Aorta (tissue), 5 donors: Measurements from ENCODE around the gene NKD2. TPM values are rescaled to one million over a fixed set of nuclear protein-coding genes. Genes with fewer than 3 reads are reported as not detected.
A peak's percentile ranks its signal among the peaks of the same experiment; 100 is the strongest.

Experiments
- ATAC-seq: fragments of 200-7000 bp; cut with Tn5 transposase; one replicate; pipeline ENCODE4 v1.9.1; 2022; ENCODE audit warnings: moderate library complexity; ENCODE audit not compliant: low FRiP score
- DNase-seq, 2 donors: peaks; one replicate each; pipeline ENCODE4 v3.0.0-alpha.2; 2020
- H3K27ac ChIP-seq, 2 donors: one replicate each; pipeline ENCODE4 v1.5.1; 2013; ENCODE audit warnings: low read length in 2 of 2, mild to moderate bottlenecking in 2 of 2, moderate library complexity in 2 of 2, control low read depth in 1 of 2, inconsistent platforms in 1 of 2, low read depth in 1 of 2
- H3K27me3 ChIP-seq, 2 donors: one replicate each; pipeline ENCODE4 v1.6.1; 2013; ENCODE audit warnings: control low read depth in 1 of 2, low read length in 1 of 2, mild to moderate bottlenecking in 1 of 2, moderate library complexity in 1 of 2; ENCODE audit not compliant: insufficient read depth in 2 of 2, control insufficient read depth in 1 of 2
- H3K36me3 ChIP-seq, 2 donors: one replicate each; pipeline ENCODE4 v1.6.1; 2013; ENCODE audit warnings: control low read depth in 1 of 2, low read length in 1 of 2, mild to moderate bottlenecking in 1 of 2; ENCODE audit not compliant: insufficient read depth in 2 of 2, control insufficient read depth in 1 of 2
- H3K4me1 ChIP-seq, 2 donors: one replicate each; pipeline ENCODE4 v1.6.1; 2013; ENCODE audit warnings: low read length in 2 of 2, control low read depth in 1 of 2, mild to moderate bottlenecking in 1 of 2, moderate library complexity in 1 of 2; ENCODE audit not compliant: insufficient read depth in 2 of 2, control insufficient read depth in 1 of 2
- H3K4me3 ChIP-seq, 2 donors: one replicate each; pipeline ENCODE4 v1.5.1; 2013; ENCODE audit warnings: low read length in 2 of 2, control low read depth in 1 of 2, mild to moderate bottlenecking in 1 of 2
- H3K9me3 ChIP-seq: one replicate; pipeline ENCODE4 v1.6.1; 2013; ENCODE audit warnings: mild to moderate bottlenecking, low read length; ENCODE audit not compliant: control insufficient read depth
- WGBS, 2 donors: extraction: QIAGEN DNeasy Blood & Tissue Kit; methylation state at CpG; one replicate each; pipeline ENCODE4 v1.1.7; 2013; 5-methylcytosine and 5-hydroxymethylcytosine counted together
- intact Hi-C, 2 donors: fragments of 100-400 bp; cut with DNase I; formaldehyde crosslinking; loops; one replicate each; pipeline versions ENCODE4 v1.14.2 to v1.15.0; 2022
- polyA plus RNA-seq, 2 donors: library from polyadenylated mRNA; stranded (reverse); fragments of 200-250 nt; gene quantifications; one replicate each; pipeline ENCODE4 v1.2.3, GENCODE V29; 2013
- total RNA-seq, 2 donors: library from RNA; stranded (reverse); fragmentation: NEBNext Ultra II Directional; extraction: Animal tissue kit (Norgen Biotek cat#: 25700); gene quantifications; one replicate each; pipeline ENCODE4 v1.2.1, GENCODE V29; 2021
- donor health status: healthy with polysubstance abuse.
- donor health status: Bipolar disorder and iron deficiency.
- donor health status: DM: no; HTN: no; CAD: no.
- donor health status: DM: no; HTN: no; CAD: no.
- donor health status: DM: yes; HTN: yes; CAD: no.

Gene NKD2
- total and polyA plus RNA-seq, 4 donors, result 0.10 to 6.8 (median 2.8) TPM; not detected in 1

GRCh38 chr5:1012900-1013237 lies 4.3 kb downstream of the NKD2 start:
- Histone ChIP-seq H3K27me3 (no peaks in the 10 kb centered on the region), H3K4me1 (no peaks in the 10 kb centered on the region), H3K9me3 (no peaks in the 10 kb centered on the region), H3K4me3 (no peak overlapping the region), H3K36me3 (no peaks in the 10 kb centered on the region), H3K27ac (no peak overlapping the region)
- ATAC-seq (no peak), DNase-seq (peak; percentile 41 to 66)
- intact Hi-C loops, result no loop called here
- 93 to 94% methylated on average over 7 of the region's 7 CpGs for WGBS, 2 donors

DNA sequence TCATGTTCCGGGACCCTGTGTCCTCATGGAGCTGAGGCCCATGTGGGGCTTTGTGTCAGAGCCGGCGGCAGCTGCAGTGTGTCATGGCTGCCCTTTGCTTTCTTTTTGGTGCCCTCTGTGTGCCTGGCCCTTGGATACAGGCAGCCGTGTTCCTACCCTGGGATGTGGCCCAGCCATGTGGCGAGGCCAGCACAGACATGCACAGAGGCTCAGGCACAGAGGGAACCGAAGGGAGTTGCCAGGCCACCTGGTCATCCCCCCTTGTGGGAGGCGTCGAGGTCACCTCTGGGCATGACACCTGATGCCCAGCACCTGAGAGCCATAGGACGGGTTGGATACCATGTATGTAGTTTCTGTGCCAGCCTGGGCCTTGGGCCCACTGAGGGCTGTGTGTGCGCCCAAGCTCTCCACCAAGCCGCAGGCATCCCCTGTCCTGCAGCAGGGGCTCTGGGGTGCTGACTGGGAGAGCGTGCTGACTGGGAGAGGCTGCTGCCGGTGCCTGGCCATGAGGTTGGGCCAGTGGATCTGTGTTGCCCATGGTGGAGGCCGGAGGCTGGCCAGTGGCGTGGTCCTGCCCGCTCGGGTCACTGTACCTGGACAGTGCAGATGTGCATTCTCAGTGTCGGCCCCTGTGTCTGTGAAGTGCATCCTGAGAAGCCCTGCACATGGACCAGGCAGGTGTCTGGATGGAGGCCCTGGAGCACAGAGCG lies 4.8 kb downstream of the NKD2 start:
- Histone ChIP-seq H3K4me1 (no peaks in the 10 kb centered on the region), H3K27ac (no peak overlapping the region), H3K4me3 (no peak overlapping the region), H3K9me3 (no peaks in the 10 kb centered on the region), H3K36me3 (no peaks in the 10 kb centered on the region), H3K27me3 (no peaks in the 10 kb centered on the region)
- intact Hi-C loops, result no loop called here
- ATAC-seq (no peak), DNase-seq (peak; percentile 37 to 62)
- WGBS, 2 donors, result 93 to 94% methylated on average over 19 of the region's 19 CpGs

- no peaks in the 10 kb centered on the region for H3K27me3 ChIP-seq
- H3K4me1 ChIP-seq, result no peaks in the 10 kb centered on the region
- DNase-seq, result no peak
- no peak overlapping the region for H3K27ac ChIP-seq
- no peak for ATAC-seq
- H3K9me3 ChIP-seq, result no peaks in the 10 kb centered on the region
- H3K36me3 ChIP-seq, result no peaks in the 10 kb centered on the region
- H3K4me3 ChIP-seq, result no peak overlapping the region
- intact Hi-C loops, result no loop called here
- WGBS, 2 donors, result 76 to 89% methylated on average over 3 of the region's 3 CpGs
Observed at GRCh38 chr5:1013948-1014301, 5.3 kb downstream of the NKD2 start.

- Histone ChIP-seq H3K4me1 (no peaks in the 10 kb centered on the region), H3K4me3 (no peak overlapping the region), H3K9me3 (no peaks in the 10 kb centered on the region), H3K36me3 (no peaks in the 10 kb centered on the region), H3K27ac (no peak overlapping the region), H3K27me3 (no peaks in the 10 kb centered on the region)
- no peak for ATAC-seq
- DNase-seq, result peak; percentile 32 to 40
- WGBS, 2 donors, result 86% methylated on average over 14 of the region's 14 CpGs
- intact Hi-C loops, result no loop called here
Observed at GRCh38 chr5:1014346-1014745, 5.7 kb downstream of the NKD2 start.

DNA sequence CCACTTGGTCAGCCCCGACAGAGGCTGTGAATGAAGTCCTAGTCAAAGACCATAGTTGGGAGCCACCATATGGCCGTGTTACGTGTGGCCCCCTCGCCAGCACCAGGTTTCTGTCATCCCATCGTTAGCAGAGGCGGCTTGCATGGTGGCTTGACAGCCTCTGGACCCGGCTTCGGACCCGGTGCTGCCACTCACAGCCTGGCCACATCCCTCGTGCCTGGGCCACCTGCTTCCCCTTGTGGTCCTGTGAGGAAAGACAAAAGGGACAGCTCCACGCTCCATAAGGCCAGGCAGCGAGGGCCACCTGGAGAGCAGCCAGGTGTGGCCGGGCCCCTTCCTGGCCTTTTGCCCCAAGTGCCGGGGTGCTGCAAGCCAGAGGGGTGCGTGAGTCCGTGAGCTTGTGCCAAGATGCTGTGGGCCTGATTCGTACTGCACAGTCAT lies 6.2 kb downstream of the NKD2 start:
- Histone ChIP-seq H3K27me3 (no peaks in the 10 kb centered on the region), H3K4me3 (no peak overlapping the region), H3K9me3 (no peaks in the 10 kb centered on the region), H3K27ac (no peak overlapping the region), H3K36me3 (no peaks in the 10 kb centered on the region), H3K4me1 (no peaks in the 10 kb centered on the region)
- intact Hi-C loops, result no loop called here
- DNase-seq, result peak; percentile 39 to 64
- 54 to 62% methylated on average over 17 of the region's 17 CpGs for WGBS, 2 donors
- ATAC-seq, result no peak

DNA sequence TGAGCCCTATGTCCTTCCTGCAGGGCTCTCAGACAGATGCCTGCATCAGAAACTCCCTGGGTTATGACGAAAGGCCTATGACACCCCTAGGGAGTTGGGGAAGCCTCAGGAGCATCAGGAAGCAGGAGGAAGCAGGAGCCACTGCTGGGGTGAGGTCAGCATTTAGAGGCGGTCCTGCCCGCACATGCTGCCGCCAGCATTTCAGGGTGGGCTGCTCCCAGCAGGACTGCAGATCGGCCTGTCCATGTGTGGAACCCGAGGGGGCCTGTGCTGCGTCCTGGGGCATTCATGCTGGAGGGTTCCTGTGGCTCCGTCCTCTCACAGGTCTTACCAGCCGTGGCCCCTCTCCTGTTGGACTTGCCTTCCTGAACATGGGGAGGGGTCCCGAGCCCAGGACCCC lies 6.9 kb downstream of the NKD2 start:
- Histone ChIP-seq H3K36me3 (no peaks in the 10 kb centered on the region), H3K4me1 (no peaks in the 10 kb centered on the region), H3K27ac (no peak overlapping the region), H3K9me3 (no peaks in the 10 kb centered on the region), H3K27me3 (no peaks in the 10 kb centered on the region), H3K4me3 (no peak overlapping the region)
- intact Hi-C loops, result no loop called here
- ATAC-seq, result no peak
- WGBS, 2 donors, result 71 to 79% methylated on average over 10 of the region's 10 CpGs
- DNase-seq, result peak in 1 of 2 donors; percentile 69

GRCh38 chr5:1016036-1016435 lies 7.4 kb downstream of the NKD2 start:
- no peak for ATAC-seq

GRCh38 chr5:1016476-1016875 lies 7.9 kb downstream of the NKD2 start:
- Histone ChIP-seq H3K4me3 (no peak overlapping the region), H3K9me3 (no peaks in the 10 kb centered on the region), H3K27ac (no peak overlapping the region), H3K4me1 (no peaks in the 10 kb centered on the region), H3K36me3 (no peaks in the 10 kb centered on the region), H3K27me3 (no peaks in the 10 kb centered on the region)
- 49 to 58% methylated on average over 16 of the region's 16 CpGs for WGBS, 2 donors
- ATAC-seq (no peak), DNase-seq (peak; percentile 22 to 48)
- intact Hi-C loops, result no loop called here

More at GRCh38 chr5:1016036-1016435, 7.4 kb downstream of the NKD2 start:
- no peaks in the 10 kb centered on the region for H3K9me3 ChIP-seq
- H3K4me1 ChIP-seq, result no peaks in the 10 kb centered on the region
- DNase-seq, result peak; percentile 42 to 62
- intact Hi-C loops, result no loop called here
- H3K4me3 ChIP-seq, result no peak overlapping the region
- 51 to 58% methylated on average over 19 of the region's 19 CpGs for WGBS, 2 donors
- H3K27me3 ChIP-seq, result no peaks in the 10 kb centered on the region
- no peak overlapping the region for H3K27ac ChIP-seq
- no peaks in the 10 kb centered on the region for H3K36me3 ChIP-seq

- H3K4me1 ChIP-seq, result no peaks in the 10 kb centered on the region
- WGBS, 2 donors, result 66 to 77% methylated on average over 12 of the region's 12 CpGs
- DNase-seq, result peak in 1 of 2 donors; percentile 57
- no peaks in the 10 kb centered on the region for H3K36me3 ChIP-seq
- no peaks in the 10 kb centered on the region for H3K27me3 ChIP-seq
- intact Hi-C loops, result no loop called here
- no peak overlapping the region for H3K4me3 ChIP-seq
- ATAC-seq, result no peak
- no peak overlapping the region for H3K27ac ChIP-seq
- H3K9me3 ChIP-seq, result no peaks in the 10 kb centered on the region
Observed at GRCh38 chr5:1017056-1017455, 8.5 kb downstream of the NKD2 start.
